ENCODE results near the gene IFI44L. TPM values are rescaled to one million over a fixed set of nuclear protein-coding genes. Genes with fewer than 3 reads are reported as not detected.

The IFI44L gene
- total and polyA plus RNA-seq, 2 of the 13 experiments (the other 11 are each of a cell fraction or from before 2014, with no cell fraction given), result 0.04 TPM

DNA sequence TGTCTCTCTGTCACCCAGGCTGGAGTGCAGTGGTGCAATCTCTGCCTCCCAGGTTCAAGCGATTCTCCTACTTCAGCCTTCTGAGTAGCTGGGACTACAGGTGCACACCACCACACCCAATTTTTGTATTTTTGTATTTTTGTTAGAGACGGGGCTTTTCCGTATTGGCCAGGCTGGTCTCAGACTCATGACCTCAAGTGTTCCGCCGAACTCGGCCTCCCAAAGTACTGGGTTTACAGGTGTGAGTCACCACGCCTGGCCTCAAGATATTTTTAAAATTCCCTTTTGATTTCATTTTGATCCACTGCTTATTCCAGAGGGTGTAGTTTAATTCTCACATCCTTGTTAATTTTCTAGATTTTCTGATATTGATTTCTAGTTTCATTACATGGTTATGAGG, 3.8 kb downstream of the IFI44L start:
- Histone ChIP-seq H4K20me1 (ENCODE audit: insufficient read depth, low read length) (no peaks in the 10 kb centered on the region), H2AFZ (ENCODE audit: low read length) (no peak overlapping the region), H3K27ac (ENCODE audit: extremely low read length, insufficient read depth, low read length) (no peak overlapping the region), H3K36me3 (replicated peaks in 1 of 2; ENCODE audit: control insufficient read depth in 1 of 2, insufficient read depth in 2 of 2, low read length in 2 of 2) (no peaks in the 10 kb centered on the region), H3K9ac (ENCODE audit: insufficient read depth, low read depth, low read length) (no peak overlapping the region), H3K4me1 (ENCODE audit: insufficient read depth, low read length) (no peaks in the 10 kb centered on the region), H3K4me3 (replicated peaks in 1 of 3; ENCODE audit: insufficient read depth in 1 of 3, low read depth in 2 of 3, low read length in 3 of 3) (no peak overlapping the region), H3K27me3 (ENCODE audit: control insufficient read depth in 1 of 2, insufficient read depth in 2 of 2, low read length in 2 of 2) (0 out of 5 replicates have a peak, but pooled peaks cover 0 to 1% of the 10 kb centered on the region in 2 experiments), H3K9me3 (ENCODE audit: low read length) (no peaks in the 10 kb centered on the region), H3K79me2 (ENCODE audit: insufficient read depth, low read length) (no peaks in the 10 kb centered on the region), H3K4me2 (ENCODE audit: low read depth, low read length) (no peak overlapping the region)
- intact Hi-C loops (cut with micrococcal nuclease; ENCODE audit: unreplicated experiment) (no loop called here), in situ Hi-C loops (cut with HindIII; ENCODE audit: extremely low pct_ligation_motif_present, low pct_unique_long_range_greater_than_20kb) (no loop called here)
- CTCF ChIA-PET (ENCODE audit: low intra/inter-chr PET ratio, low total read pairs), result no interaction called here
- POLR2A ChIA-PET, result no interaction called here
- no TSS peak for BruUV-seq (replicated peaks)
- no peak for DNase-seq (ENCODE audit: low spot score)
- no peak for ATAC-seq
- FAIRE-seq, result no peak
- 8% methylated on average over 7 of the region's 7 CpGs for WGBS (ENCODE audit: low lambda C conversion rate)
- TF ChIP-seq TGIF2 (CRISPR knock-in tag; IDR thresholded peaks at IDR 0.05), result no peak
- TF ChIP-seq NCOA5 (CRISPR knock-in tag; IDR thresholded peaks at IDR 0.05), result no peak
- TF ChIP-seq, protein P1, sequence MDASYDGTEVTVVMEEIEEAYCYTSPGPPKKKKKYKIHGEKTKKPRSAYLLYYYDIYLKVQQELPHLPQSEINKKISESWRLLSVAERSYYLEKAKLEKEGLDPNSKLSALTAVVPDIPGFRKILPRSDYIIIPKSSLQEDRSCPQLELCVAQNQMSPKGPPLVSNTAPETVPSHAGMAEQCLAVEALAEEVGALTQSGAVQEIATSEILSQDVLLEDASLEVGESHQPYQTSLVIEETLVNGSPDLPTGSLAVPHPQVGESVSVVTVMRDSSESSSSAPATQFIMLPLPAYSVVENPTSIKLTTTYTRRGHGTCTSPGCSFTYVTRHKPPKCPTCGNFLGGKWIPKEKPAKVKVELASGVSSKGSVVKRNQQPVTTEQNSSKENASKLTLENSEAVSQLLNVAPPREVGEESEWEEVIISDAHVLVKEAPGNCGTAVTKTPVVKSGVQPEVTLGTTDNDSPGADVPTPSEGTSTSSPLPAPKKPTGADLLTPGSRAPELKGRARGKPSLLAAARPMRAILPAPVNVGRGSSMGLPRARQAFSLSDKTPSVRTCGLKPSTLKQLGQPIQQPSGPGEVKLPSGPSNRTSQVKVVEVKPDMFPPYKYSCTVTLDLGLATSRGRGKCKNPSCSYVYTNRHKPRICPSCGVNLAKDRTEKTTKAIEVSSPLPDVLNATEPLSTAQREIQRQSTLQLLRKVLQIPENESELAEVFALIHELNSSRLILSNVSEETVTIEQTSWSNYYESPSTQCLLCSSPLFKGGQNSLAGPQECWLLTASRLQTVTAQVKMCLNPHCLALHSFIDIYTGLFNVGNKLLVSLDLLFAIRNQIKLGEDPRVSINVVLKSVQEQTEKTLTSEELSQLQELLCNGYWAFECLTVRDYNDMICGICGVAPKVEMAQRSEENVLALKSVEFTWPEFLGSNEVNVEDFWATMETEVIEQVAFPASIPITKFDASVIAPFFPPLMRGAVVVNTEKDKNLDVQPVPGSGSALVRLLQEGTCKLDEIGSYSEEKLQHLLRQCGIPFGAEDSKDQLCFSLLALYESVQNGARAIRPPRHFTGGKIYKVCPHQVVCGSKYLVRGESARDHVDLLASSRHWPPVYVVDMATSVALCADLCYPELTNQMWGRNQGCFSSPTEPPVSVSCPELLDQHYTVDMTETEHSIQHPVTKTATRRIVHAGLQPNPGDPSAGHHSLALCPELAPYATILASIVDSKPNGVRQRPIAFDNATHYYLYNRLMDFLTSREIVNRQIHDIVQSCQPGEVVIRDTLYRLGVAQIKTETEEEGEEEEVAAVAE (CRISPR knock-in tag; IDR thresholded peaks at IDR 0.05; ENCODE audit: borderline replicate concordance), result no peak
- TF ChIP-seq, protein P2, sequence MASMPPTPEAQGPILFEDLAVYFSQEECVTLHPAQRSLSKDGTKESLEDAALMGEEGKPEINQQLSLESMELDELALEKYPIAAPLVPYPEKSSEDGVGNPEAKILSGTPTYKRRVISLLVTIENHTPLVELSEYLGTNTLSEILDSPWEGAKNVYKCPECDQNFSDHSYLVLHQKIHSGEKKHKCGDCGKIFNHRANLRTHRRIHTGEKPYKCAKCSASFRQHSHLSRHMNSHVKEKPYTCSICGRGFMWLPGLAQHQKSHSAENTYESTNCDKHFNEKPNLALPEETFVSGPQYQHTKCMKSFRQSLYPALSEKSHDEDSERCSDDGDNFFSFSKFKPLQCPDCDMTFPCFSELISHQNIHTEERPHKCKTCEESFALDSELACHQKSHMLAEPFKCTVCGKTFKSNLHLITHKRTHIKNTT (CRISPR knock-in tag; IDR thresholded peaks at IDR 0.05), result no peak
- TF ChIP-seq, protein P3, sequence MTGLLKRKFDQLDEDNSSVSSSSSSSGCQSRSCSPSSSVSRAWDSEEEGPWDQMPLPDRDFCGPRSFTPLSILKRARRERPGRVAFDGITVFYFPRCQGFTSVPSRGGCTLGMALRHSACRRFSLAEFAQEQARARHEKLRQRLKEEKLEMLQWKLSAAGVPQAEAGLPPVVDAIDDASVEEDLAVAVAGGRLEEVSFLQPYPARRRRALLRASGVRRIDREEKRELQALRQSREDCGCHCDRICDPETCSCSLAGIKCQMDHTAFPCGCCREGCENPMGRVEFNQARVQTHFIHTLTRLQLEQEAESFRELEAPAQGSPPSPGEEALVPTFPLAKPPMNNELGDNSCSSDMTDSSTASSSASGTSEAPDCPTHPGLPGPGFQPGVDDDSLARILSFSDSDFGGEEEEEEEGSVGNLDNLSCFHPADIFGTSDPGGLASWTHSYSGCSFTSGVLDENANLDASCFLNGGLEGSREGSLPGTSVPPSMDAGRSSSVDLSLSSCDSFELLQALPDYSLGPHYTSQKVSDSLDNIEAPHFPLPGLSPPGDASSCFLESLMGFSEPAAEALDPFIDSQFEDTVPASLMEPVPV (CRISPR knock-in tag; IDR thresholded peaks at IDR 0.05), result no peak
- no peak for TF ChIP-seq U2AF2 (IDR thresholded peaks at IDR 0.05; ENCODE audit: low read depth, low read length)
- TF ChIP-seq ZNF556 (CRISPR knock-in tag; IDR thresholded peaks at IDR 0.05; ENCODE audit: borderline replicate concordance), result no peak
- no peak for TF ChIP-seq ZNF619 (CRISPR knock-in tag; IDR thresholded peaks at IDR 0.05)
- TF ChIP-seq ZKSCAN5 (CRISPR knock-in tag; IDR thresholded peaks at IDR 0.05), result no peak
- no peak for TF ChIP-seq KAT8 (CRISPR knock-in tag; IDR thresholded peaks at IDR 0.05)
- no peak for TF ChIP-seq GLI4 (CRISPR knock-in tag; IDR thresholded peaks at IDR 0.05; ENCODE audit: borderline replicate concordance)
- TF ChIP-seq ZBTB49 (CRISPR knock-in tag; IDR thresholded peaks at IDR 0.05; ENCODE audit: borderline replicate concordance), result no peak
- TF ChIP-seq, protein P4, sequence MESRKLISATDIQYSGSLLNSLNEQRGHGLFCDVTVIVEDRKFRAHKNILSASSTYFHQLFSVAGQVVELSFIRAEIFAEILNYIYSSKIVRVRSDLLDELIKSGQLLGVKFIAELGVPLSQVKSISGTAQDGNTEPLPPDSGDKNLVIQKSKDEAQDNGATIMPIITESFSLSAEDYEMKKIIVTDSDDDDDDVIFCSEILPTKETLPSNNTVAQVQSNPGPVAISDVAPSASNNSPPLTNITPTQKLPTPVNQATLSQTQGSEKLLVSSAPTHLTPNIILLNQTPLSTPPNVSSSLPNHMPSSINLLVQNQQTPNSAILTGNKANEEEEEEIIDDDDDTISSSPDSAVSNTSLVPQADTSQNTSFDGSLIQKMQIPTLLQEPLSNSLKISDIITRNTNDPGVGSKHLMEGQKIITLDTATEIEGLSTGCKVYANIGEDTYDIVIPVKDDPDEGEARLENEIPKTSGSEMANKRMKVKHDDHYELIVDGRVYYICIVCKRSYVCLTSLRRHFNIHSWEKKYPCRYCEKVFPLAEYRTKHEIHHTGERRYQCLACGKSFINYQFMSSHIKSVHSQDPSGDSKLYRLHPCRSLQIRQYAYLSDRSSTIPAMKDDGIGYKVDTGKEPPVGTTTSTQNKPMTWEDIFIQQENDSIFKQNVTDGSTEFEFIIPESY (CRISPR knock-in tag; IDR thresholded peaks at IDR 0.05), result no peak
- no peak for TF ChIP-seq CEBPG (CRISPR knock-in tag; IDR thresholded peaks at IDR 0.05)
